HG02885 (cell line): ENCODE results near the gene ABCG1.
A peak's percentile ranks its signal among the peaks of the same experiment; 100 is the strongest.

Experiments used
- ATAC-seq: cut with Tn5 transposase; IDR thresholded peaks from one replicate; pipeline ENCODE4 v1.9.1; 2021; ENCODE audit warnings: mild to moderate bottlenecking; ENCODE audit not compliant: unreplicated experiment, poor library complexity

ABCG1 gene

DNA sequence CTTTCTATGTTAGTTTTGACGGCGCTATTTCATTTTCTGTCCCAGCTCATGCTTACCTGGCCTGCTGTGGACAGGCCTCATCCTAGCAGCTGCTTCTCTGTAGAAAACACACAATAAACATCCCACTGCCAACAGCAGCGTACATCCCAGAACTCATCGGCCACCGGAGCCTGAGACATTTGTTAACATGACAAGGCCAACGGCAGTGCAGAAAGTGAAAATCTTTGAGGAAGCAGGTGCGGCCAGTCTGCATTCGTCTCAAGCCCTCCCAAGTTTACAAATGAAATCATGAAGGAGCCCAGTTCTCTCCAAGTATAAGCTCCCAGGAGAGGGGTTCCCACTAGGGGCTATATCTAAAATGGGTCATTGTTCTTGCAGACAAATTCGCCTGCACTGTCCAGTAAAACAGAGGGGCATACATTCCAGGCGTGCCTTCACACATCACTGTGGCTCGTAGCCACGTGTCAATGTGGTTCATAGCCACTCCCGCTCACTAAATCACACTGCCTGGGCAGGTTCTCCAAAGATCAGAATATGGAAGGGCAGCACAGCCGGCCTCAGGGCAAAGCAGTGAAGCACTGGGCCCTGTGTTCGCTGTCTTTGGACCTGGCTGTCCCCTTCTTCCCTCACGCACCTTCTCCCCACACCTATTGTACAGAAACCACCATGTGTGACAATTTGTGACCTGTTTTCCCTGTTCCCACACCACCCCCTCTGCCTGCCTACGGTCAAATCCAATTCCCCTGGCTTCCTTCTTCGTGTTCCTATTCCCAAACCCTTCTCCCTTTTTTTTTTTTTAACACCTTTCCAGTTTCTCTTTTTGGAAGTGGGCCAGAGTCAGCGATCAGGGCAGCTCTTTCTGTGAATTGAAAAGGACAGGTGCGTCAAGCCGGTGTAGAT lies 27.0 kb upstream of the ABCG1 start:
- no peak for ATAC-seq

DNA sequence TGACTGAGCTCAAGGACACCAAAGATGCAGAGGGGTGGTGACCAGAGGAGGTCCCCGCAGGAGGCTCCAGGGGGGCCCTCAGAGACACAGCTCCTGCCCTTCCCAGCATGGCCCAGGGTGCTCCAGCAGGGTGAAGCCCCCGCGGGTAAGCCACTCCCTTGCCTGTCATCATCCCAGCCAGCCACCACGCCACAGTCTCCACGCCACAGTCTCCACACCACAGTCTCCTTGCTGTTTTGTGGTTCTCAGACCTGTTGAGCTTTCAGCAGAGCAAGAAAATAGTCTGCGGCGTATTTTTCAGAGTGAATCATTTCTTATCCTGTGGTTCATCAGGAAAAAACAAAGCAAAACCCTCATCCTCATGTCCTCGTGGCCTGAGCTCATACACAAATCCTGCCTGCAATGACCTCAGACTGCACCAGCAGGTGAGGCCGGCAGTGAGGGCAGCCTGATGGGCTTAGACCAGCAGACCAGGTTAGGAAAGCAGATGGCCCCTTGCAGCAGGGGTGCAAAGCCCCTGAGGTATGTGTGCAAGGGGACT lies 25.7 kb upstream of the ABCG1 start:
- ATAC-seq, result no peak

DNA sequence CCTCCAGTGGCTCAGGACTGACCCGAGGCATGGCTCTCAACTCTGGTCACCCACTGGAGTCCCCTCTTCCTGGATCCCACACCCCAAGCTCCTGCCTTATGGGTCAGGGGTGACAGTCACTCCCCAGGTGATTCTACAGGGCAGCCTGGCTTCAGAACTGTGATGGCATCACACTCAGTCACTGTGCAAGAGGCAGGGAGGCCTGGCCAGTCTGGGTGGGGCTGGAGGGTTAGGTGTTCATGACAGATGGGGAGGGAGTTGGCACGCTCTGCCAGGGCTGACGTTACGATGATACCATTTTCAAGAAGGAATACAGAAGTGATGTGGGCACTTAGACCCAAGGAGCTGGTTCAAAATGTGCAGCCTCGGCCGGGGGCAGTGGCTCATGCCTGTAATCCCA lies 25.2 kb upstream of the ABCG1 start:
- no peak for ATAC-seq

DNA sequence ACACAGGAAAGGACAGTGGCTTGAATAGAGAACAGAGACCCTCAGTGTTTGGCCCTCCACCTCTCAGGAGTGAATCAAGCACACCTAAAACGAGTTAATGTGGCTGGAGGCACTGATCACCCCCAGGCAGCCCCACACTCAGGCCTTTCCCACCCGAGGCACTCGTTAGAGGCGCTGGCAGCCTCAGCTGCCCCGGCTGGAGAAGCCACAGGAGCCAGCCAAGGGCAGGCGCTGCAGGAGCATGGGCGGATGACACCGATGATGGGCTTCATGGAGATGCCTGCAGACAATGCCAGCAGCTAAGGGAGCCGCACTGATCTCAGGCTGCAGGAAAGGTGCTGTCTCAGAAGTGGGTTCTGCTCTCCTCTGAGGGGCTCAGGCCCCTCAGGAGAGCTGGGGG lies 24.1 kb upstream of the ABCG1 start:
- no peak for ATAC-seq

DNA sequence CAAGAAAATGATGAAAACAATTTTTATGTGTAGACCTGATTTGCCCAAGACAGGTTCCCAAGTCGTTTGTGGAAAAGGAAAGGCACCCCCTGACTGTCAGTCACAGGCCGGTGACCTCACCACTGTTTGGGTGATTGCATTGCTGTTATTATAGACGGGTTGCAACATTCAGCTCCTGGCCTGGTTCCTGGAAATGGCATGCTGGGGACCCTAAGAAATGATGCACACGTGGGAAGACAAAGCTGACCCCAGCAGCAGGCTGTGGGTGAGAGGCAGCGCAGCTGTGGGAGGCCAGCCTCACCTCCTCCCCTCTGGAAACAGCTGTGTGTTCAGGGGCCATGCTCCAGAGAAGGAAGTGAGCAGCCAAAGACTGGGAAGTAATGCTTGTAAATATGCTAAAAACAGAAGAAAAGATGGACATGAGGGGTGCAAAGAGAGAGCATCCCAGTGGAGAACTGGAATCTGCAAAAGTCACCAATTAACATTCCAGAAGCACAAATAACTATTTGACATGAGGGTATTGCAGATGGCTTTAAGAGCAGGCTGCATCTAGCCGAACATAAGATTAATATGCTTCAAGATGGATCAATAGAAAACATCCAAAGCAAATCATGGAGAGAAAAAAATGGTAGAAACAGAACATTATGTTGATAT lies 23.4 kb upstream of the ABCG1 start:
- ATAC-seq, result no peak

DNA sequence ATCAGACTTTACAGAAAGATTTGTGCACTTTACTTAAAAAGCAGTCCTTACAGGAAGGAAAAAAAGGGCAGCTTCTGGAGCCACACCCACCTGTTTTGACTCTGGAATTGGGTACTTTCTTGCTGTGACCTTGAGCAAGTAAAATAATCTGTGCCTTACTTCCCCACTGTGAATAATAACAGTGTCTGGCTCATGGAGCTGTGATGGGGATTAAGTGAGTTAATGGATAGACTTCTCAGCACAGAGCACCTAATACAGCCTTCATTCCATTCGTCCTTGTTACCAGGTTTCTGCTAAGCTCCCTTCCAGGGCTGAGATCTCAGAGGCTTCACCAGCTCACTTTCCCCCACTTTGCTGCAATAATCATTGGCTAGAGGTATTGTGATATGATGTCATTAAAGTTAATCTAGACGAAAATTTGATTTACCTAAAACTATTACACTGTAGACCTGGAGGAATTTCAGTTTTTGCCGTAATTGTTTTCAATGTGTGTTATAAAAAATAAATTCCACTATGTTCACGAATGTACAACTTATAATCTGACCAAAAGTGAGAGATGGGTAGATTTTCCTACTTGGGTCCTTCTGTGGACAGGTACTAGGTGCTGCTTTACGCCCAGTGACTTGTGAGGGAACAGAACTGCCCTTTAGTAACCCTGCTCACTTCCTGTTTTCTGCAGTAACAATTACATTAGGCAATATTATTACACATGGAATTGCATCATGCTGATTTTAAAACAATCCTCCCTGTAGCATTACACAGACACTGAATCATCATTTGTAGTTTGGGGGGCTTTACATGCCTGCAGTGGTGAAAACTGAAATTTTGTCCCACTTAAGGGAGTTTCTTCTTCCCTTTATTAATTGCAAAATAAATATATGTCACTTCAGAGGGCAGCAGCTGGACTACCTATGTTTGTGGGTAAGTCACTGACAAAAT lies 19.7 kb upstream of the ABCG1 start:
- peak; percentile 65 for ATAC-seq

DNA sequence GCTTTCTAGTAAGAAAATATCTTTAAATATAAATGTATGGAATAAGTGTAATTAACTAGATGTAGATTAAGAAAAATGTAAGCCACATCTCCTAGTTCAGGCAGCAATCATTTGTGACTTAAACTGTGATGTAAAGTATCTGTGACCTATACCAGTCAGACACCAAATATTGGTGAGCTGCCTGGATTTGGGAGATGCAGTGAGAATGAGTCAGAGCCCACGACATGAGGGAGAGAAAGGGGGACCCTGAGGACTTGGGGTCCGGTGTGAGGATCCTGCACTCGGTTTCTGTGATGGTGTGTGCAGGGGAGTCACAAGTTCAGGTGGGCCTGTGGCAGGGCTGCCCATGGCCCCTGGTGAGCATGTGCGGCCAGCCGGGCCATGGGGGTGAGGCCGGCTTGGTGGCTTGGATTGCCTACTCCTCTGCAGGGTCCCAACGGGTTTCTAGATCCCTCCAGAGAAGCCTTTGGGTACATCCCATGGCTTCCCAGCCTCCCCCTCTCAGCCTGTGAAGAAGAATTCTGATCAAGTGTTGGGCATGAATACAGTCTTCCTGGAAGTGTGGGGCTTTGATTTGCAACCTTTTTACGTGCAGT lies 19.0 kb upstream of the ABCG1 start:
- no peak for ATAC-seq

DNA sequence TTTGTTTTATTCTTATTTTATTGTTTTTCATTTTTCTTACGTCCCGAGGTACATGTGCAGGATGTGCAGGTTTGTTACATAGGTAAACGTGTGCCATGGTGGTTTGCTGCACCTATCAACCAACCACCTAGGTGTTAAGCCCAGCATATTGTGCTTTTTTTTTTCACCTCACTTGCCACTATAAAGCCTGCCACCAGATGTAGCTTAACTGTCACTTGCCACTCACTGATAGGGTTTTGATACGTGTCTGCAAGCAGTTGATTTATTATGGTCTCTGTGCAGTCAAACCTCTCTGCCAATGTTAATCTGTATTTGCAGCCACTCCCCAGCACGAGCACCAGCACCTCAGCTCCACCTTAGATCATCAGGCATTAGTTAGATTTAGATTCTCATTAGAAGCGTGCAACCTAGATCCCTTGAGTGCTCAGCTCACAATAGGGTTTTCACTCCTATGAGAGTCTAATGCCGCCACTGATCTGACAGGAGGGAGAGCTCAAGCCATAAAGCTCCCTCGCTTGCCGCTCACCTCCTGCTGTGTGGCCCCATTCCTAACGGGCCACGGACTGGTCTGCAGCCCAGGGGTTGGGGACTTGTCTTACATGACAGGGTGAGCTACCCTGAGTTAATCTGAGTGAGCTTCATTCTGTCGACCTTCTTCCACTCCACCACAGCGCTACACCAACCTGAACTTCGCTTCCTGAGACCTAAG lies 17.9 kb upstream of the ABCG1 start:
- no peak for ATAC-seq

DNA sequence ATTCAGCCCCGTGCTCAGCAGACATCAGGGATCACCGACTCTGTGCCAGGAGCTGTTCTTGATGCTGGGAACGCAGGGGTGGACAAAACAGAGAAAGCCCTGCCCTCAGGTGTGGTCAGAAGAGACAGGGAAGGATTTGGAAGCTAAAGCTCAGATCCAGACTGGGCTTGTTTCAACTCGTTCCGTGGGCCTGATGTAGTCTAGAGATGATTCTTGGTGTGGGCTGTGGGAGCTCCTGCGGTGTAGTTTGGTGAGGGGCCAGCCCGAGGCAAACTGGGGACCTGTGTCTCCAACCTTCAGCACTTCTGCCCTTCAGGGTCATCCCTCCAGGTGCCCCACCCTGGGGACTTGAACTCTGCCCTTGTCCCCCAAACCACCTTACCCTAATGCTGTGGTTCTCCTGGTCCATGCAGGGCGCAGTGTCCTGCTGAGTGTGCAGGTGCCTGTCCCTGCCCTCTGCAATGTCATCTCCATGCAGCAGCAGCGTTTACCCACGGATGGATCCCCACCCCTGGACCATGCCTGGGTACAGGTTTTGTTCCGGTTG lies 17.3 kb upstream of the ABCG1 start:
- no peak for ATAC-seq

DNA sequence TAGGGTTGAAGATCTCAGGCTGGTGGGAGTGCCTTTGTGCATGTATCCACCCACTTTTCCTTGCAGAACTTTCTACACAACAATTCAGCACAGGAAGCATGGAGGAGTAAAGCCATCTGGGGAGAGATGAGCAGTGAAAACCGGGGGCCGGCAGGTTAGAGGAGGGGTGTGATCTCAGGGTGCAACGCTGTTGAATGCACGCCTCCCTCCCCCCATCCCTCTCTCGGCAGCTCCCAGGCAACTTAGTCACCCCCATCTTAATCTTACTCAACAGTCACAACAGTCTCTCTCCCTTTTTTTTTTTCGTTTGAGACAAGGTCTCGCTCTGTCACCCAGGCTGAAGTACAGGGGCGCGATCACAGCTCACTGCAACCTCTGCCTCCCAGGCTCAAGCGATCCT lies 16.6 kb upstream of the ABCG1 start:
- no peak for ATAC-seq

DNA sequence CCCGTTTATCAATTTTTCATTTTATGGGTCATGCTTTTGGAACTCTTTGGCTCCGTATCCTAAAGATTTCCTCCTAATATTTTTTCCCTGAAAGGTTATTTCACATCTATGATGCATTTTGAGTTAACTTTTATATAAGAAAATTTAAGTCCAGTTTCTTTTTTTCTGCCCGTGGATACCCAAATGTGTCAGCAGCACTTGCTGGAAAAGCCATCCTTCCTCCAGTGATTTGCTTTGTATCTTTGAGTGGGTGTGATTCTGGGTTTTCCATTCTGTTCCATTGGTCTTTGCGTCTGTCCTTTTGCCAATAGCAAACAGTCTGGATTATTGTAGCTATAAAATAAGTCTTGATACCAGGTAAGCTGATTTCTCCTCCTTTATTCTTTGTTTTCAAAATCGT lies 15.6 kb upstream of the ABCG1 start:
- no peak for ATAC-seq

DNA sequence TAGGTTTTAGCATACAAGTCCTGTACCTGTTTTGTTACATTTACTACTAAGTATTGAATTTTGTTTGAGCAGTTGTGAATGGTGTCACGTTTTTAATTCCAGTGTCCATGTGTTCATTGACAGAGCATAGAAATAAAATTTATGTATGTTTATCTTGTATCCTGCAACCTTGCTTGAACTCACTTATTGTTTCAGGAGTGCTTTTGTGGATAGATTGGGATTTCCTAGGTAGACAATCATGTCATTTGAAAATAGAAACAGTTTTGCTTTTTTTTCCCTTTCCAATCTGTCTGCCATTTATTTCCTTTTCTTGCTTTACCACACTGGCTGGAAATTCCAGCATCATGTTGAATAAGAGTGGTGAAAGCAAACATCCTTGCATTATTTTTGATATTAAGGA lies 15.0 kb upstream of the ABCG1 start:
- no peak for ATAC-seq

DNA sequence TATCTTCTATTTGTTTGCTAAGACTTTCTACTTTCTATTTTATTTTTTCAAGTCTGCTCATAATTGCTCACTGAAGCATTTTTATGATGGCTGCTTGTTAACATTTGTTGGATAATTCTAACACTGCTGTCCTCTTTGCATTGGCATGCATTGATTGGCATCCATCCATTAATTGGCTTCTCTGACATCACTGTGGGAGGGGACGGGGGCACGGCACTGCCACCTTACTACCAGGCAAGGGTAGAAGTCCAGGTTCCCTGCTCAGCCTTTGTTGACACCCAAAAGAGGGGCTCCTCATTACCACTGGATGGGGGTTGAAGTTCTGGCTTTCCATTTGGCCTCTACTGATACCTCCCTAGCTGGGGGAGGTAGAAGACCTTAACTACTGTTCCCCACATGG lies 11.5 kb upstream of the ABCG1 start:
- no peak for ATAC-seq

DNA sequence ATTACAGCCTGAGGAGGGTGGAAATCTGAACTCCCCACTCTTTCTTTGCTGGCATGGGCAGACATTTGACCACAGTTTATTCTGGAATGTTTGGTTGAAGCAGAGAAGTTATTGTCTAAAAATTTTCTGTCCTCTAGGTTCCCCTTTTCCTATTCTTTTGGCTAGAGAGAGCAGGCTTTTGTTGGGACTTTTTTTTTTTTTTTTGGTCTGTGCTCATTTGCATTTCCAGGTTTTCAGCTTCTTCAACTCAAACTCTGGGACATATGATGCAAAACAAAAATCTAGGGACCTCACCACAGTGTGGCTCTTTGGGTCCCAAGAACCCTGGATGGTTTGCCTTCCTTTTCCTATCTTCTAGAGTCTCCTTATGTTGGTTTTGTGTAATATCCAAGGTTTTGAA lies 10.9 kb upstream of the ABCG1 start:
- no peak for ATAC-seq

DNA sequence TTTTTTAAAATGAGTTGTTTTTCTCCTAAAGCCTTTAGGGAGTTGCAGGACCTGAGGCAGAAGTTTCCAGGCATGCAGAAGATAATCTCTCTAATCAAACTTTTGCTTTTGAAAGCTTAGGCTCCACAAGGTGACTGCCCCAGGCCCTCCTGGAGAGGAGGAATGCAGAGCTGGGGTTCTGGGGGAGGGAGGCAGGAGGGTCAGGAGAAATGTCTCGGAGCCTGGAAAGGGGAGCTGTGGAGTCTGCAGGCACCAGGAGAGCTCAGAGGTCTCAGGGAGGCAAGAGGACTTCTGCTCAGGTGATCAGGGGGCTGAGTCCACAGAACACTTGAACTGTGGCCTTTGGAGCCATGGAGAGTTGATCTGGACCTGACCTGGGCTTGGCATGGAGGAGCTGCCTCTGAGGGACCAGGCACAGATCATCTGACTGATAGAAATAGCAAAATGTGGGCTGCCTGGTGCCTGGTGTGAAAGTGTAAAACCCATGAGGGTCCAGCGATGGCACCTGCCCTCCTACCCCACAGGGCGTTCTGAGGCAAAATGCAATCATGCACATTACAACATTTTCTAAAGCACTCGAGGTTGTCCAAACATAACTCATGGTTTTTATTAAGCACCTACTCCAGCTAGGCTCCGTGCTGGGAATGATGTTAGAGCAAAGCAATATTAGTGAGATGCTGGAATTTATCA lies 10.0 kb upstream of the ABCG1 start:
- no peak for ATAC-seq

DNA sequence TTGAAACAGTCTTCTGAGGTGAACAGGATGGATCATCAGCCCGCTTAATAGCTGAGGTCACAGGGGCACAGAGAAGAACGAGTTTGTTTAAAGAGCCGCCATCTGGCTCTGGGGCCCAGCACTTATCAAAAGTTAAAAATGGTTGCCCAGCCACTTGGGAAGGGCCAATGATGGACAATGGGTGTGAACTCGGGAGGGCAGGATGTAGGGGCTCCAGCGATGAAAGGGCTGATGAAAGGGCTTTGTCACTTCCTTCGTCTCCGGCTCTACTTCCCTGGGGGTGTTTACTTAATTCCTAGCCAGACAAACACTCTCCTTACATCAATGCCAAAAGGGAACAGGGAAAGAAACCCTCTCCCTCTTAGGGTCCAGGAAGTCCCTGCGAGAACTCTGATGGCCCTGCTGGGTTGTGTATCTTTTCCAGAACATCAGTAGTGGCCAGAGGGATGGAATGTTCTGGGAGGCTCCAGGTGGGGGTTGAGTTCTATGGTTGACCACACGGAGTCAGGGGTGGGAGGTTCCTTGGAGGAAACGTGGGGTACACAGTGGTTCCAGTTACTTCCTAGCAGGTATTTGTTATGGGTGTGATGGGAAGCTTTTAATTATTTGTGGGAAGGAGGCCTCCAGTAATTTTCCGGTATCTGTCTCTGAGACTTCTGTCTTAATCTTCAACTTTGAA lies 9.0 kb upstream of the ABCG1 start:
- ATAC-seq, result no peak

DNA sequence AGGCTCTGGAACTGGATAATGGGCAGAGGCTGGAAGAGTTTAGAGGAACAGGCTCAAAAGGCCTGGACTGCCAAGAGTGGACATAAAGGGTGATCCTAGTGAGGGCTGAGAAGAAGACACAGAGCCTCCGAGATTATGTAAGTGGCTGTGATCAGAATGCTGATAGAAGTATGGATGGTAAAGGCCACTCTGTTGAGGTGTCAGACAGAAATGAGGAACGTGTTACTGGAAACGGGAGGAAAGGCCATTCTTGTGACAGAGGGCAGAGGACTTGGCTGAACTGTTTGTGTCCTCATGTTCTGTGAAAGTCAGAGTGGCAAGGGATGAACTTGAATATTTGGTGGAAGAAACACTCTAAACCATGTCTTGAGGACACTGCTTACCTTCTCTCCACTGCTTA lies 6.7 kb upstream of the ABCG1 start:
- no peak for ATAC-seq

DNA sequence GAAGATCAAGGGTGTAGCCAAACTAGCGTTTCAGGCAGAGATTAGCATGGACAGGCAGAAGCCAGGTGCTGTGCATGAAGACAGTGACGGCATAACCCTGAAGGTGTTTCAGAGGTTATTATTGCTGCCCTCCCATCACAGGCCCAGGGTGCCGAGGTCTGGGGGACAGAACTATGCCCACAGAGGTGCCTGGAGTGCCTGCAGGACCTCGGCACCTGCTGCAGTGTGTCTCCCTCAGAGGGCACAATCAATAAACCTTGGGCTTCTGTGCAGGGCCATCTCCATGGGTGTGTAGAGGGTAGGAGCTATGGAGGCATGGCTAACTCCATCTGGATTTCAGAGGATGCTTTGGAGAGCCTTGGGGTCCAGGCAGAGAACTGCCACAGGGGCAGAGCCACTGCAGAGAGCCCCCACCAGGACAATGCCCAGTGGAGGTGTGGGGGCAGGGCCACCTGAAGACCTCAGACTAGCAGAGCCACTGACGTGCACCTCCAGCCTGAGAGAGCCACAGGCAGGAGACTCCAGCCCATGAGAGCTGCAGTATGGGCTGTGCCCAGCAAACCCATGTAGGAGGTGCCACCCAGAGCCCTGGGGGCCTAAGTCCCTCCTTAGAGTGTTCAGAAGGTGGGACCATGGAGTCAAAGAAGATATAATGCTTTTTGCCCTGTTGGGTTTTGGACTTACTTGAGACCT lies 5.7 kb upstream of the ABCG1 start:
- no peak for ATAC-seq
